ENCODE data around the gene LRMDA. TPM values are rescaled to one million over a fixed set of nuclear protein-coding genes. Genes with fewer than 3 reads are reported as not detected.

LRMDA gene
- total RNA-seq, 1 donor from 2014 or later, result 0.19 TPM

DNA sequence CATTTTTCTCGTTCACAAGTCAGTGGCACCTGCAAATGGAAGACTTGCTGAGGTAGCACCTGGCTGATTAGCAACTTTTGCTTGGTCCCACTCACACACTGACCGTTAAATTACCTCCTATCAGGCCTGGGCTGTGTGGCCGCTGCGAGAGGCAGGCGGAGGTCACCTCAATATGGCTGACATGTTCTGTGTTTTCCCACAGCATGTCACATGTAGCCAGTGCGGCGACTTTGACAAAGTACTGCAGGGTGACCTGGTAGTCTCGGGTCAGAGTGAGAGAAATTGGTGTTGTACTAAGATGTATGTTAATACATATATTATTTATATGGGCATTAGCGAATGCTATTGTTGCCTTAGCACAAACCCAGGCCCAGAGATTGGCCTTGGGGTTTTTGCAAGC is 307.5 kb downstream of the LRMDA start:
- Mint-ChIP-seq H3K27me3 (ENCODE audit: unreplicated experiment) (peaks cover 17% of the 10 kb centered on the region), H3K9me3 (ENCODE audit: unreplicated experiment) (no peaks in the 10 kb centered on the region)

DNA sequence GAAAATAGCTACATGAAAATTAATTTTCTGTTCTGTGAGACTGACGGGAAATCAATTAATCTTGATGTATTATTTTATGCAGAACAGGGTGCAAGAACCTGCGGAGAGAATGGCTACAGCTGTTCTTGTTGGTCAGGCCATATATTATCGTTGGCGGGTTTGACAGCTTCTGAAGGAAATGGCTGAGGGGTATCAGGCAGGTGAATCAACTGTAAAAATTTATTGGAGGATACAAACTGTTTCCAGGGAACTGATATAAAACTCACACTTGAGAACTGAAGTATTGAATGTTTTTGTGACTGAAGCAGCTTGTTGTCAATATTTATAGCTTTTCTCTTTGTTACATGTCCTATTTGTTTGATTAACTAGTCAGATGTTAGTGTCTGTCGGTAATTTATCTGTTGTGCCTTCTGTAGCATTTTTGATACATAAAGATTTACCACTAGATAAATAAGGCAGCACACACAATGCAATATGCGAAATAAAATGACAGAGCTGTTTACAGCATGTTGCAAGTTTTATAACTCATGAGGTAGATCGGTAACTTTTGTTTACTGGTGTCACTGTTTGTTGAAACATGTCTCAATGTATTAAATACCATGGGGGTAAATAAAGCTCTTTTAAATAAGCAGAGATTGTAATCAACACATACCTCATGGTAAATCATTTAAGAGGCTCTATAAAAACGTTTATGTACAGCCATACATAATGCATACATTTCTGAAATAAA is 308.2 kb downstream of the LRMDA start:
- Mint-ChIP-seq H3K27me3 (ENCODE audit: unreplicated experiment) (peaks cover 17% of the 10 kb centered on the region), H3K36me3 (ENCODE audit: unreplicated experiment) (no peaks in the 10 kb centered on the region), H3K9me3 (ENCODE audit: unreplicated experiment) (no peaks in the 10 kb centered on the region), H3K27ac (ENCODE audit: unreplicated experiment) (no peak overlapping the region), H3K4me3 (ENCODE audit: unreplicated experiment) (no peak overlapping the region), H3K4me1 (ENCODE audit: unreplicated experiment) (no peaks in the 10 kb centered on the region)
- no peak for DNase-seq (ENCODE audit: extremely low spot score, unreplicated experiment)
- TF ChIP-seq, protein P1, sequence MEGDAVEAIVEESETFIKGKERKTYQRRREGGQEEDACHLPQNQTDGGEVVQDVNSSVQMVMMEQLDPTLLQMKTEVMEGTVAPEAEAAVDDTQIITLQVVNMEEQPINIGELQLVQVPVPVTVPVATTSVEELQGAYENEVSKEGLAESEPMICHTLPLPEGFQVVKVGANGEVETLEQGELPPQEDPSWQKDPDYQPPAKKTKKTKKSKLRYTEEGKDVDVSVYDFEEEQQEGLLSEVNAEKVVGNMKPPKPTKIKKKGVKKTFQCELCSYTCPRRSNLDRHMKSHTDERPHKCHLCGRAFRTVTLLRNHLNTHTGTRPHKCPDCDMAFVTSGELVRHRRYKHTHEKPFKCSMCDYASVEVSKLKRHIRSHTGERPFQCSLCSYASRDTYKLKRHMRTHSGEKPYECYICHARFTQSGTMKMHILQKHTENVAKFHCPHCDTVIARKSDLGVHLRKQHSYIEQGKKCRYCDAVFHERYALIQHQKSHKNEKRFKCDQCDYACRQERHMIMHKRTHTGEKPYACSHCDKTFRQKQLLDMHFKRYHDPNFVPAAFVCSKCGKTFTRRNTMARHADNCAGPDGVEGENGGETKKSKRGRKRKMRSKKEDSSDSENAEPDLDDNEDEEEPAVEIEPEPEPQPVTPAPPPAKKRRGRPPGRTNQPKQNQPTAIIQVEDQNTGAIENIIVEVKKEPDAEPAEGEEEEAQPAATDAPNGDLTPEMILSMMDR (IDR thresholded peaks at IDR 0.05), result no peak

More for the DNA sequence above, 307.5 kb downstream of the LRMDA start:
- no peaks in the 10 kb centered on the region for H3K36me3 Mint-ChIP-seq (ENCODE audit: unreplicated experiment)
- TF ChIP-seq, protein P1 (IDR thresholded peaks at IDR 0.05), result no peak
- H3K4me3 Mint-ChIP-seq (ENCODE audit: unreplicated experiment), result no peak overlapping the region
- H3K4me1 Mint-ChIP-seq (ENCODE audit: unreplicated experiment), result no peaks in the 10 kb centered on the region
- no peak overlapping the region for H3K27ac Mint-ChIP-seq (ENCODE audit: unreplicated experiment)
- no peak for DNase-seq (ENCODE audit: extremely low spot score, unreplicated experiment)

DNA sequence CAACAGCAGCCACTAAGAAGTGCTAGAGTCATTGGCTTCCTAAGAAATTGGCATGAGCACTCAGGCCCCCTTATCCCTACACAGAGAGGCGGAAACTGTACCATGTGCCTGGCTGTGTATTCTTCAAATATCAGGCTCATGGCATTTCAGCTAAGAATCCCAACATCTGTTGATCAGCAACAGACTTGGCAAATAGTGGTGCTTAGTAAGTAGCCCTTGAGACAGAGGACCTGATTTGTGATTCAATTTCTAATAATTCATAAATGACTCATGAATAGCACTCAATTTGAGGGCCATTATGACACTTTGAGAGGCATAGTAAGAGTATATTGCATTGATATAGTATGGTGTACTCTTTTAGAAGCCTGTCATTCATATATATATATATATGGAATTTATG is 309.1 kb downstream of the LRMDA start:
- no peaks in the 10 kb centered on the region for H3K36me3 Mint-ChIP-seq (ENCODE audit: unreplicated experiment)
- no peak overlapping the region for H3K27ac Mint-ChIP-seq (ENCODE audit: unreplicated experiment)
- TF ChIP-seq, protein P1 (IDR thresholded peaks at IDR 0.05), result no peak
- H3K4me3 Mint-ChIP-seq (ENCODE audit: unreplicated experiment), result no peak overlapping the region
- no peak for DNase-seq (ENCODE audit: extremely low spot score, unreplicated experiment)
- no peaks in the 10 kb centered on the region for H3K9me3 Mint-ChIP-seq (ENCODE audit: unreplicated experiment)
- peaks cover 25% of the 10 kb centered on the region for H3K27me3 Mint-ChIP-seq (ENCODE audit: unreplicated experiment)
- H3K4me1 Mint-ChIP-seq (ENCODE audit: unreplicated experiment), result no peaks in the 10 kb centered on the region

GRCh38 chr10:75742355-75742754 is 310.9 kb downstream of the LRMDA start:
- Mint-ChIP-seq H3K36me3 (ENCODE audit: unreplicated experiment) (no peaks in the 10 kb centered on the region), H3K27ac (ENCODE audit: unreplicated experiment) (no peak overlapping the region), H3K4me1 (ENCODE audit: unreplicated experiment) (no peaks in the 10 kb centered on the region), H3K9me3 (ENCODE audit: unreplicated experiment) (no peaks in the 10 kb centered on the region), H3K27me3 (ENCODE audit: unreplicated experiment) (peaks cover 37% of the 10 kb centered on the region), H3K4me3 (ENCODE audit: unreplicated experiment) (no peak overlapping the region)
- no peak for DNase-seq (ENCODE audit: extremely low spot score, unreplicated experiment)
- TF ChIP-seq, protein P1 (IDR thresholded peaks at IDR 0.05), result no peak

DNA sequence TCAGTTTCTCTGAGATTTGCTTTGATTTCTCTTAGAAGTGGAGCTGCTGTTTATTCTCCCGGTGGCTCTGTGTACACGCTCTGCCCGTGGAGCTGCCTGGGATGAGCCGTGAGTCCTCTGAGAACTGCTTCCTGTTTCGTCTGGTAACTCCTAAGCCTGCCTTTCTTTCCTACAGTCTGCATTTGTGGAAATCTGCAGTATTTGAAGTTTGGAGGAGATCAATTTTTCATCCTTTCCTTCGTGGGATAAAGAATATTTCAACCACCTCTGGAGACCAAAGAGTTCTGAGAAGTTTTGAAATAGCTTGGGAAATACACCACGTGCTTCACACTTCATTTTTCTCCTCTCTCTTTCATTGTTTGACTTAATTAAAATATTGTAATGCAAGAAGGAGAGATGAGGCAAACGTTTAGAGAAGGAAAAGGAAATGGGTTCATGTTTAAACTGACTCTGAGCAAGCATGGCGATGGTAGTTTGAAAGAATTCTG is 311.9 kb downstream of the LRMDA start:
- no peak for DNase-seq (ENCODE audit: extremely low spot score, unreplicated experiment)
- Mint-ChIP-seq H3K4me3 (ENCODE audit: unreplicated experiment) (no peak overlapping the region), H3K27me3 (ENCODE audit: unreplicated experiment) (peaks cover 40% of the 10 kb centered on the region), H3K9me3 (ENCODE audit: unreplicated experiment) (no peaks in the 10 kb centered on the region), H3K27ac (ENCODE audit: unreplicated experiment) (no peak overlapping the region), H3K36me3 (ENCODE audit: unreplicated experiment) (no peaks in the 10 kb centered on the region), H3K4me1 (ENCODE audit: unreplicated experiment) (no peaks in the 10 kb centered on the region)
- TF ChIP-seq, protein P1 (IDR thresholded peaks at IDR 0.05), result no peak
